B cell (primary cell): Measurements from ENCODE around the gene SPPL2B. TPM values are rescaled to one million over a fixed set of nuclear protein-coding genes. Genes with fewer than 3 reads are reported as not detected.

Experiments used
- ATAC-seq: fragments of 200-7000 bp; cut with Tn5 transposase; one replicate; pipeline ENCODE4 v1.10.0; 2021; ENCODE audit warnings: low read depth, mild to moderate bottlenecking, moderate number of reproducible peaks, moderate library complexity
- CTCF ChIA-PET: fragments of 350-600 bp; sonication (Branson Sonifier 250); formaldehyde crosslinking; loops from one replicate; lab custom pipeline; 2021; ENCODE audit warnings: antibody characterized with exemption, inconsistent platforms; lab: Charles Lee
- POLR2A ChIA-PET: fragments of 350-600 bp; sonication (Branson Sonifier 250); formaldehyde crosslinking; loops from one replicate; lab custom pipeline; 2021; ENCODE audit warnings: antibody characterized with exemption; lab: Charles Lee
- DNase-seq: peaks from one replicate; pipeline ENCODE4 v3.0.0; 2013
- H2AFZ ChIP-seq: 2 replicates; pipeline ENCODE4 v1.6.1; 2012; ENCODE audit warnings: mild to moderate bottlenecking, low read depth, low read length; ENCODE audit not compliant: insufficient read depth, poor library complexity, severe bottlenecking
- H3K27ac ChIP-seq, 2 donors: 1 replicate in 1 of 2; 2 replicates in 1 of 2; pipeline ENCODE4 v1.5.1; 2012 to 2013; ENCODE audit warnings: low read length in 2 of 2, mild to moderate bottlenecking in 2 of 2, moderate library complexity in 1 of 2
- H3K27me3 ChIP-seq, 4 experiments: fragments of 200-600 bp in 1 of 4; sonication (generic) in 1 of 4; replicated peaks in 1 of 4; 1 replicate in 2 of 4; 2 replicates in 2 of 4; pipeline versions ENCODE4 v1.6.1 to v1.7.0; 2013 to 2016; ENCODE audit warnings: low read length in 3 of 4, mild to moderate bottlenecking in 2 of 4, mixed read lengths in 1 of 4, moderate library complexity in 1 of 4; ENCODE audit not compliant: insufficient read depth in 4 of 4, control insufficient read depth in 3 of 4; ENCODE audit errors: control extremely low read depth in 1 of 4
- H3K36me3 ChIP-seq, 2 experiments: replicated peaks in 1 of 2; 1 replicate in 1 of 2; 2 replicates in 1 of 2; pipeline versions ENCODE4 v1.6.1 to v1.7.1; 2013; ENCODE audit warnings: low read length in 1 of 2; ENCODE audit not compliant: insufficient read depth in 2 of 2, control insufficient read depth in 1 of 2; ENCODE audit errors: control extremely low read depth in 1 of 2, extremely low read depth in 1 of 2
- H3K4me1 ChIP-seq, 2 donors: fragments of 200-600 bp in 1 of 2; sonication (generic) in 1 of 2; 1 replicate in 1 of 2; 2 replicates in 1 of 2; pipeline versions ENCODE4 v1.5.1 to v1.6.1; 2013 to 2017; ENCODE audit warnings: low read length in 2 of 2; ENCODE audit not compliant: control insufficient read depth in 2 of 2, insufficient read depth in 2 of 2
- H3K4me2 ChIP-seq: replicated peaks from 2 replicates; pipeline ENCODE3; 2012; ENCODE audit warnings: mild to moderate bottlenecking, low read depth, low read length; ENCODE audit not compliant: poor library complexity, severe bottlenecking
- H3K4me3 ChIP-seq, 5 experiments: fragments of 200-600 bp in 1 of 5; sonication (generic) in 1 of 5; 1 replicate in 3 of 5; 2 replicates in 2 of 5; pipeline versions ENCODE4 v1.5.1 to v1.7.0; 2011 to 2016; ENCODE audit warnings: low read length in 4 of 5, mild to moderate bottlenecking in 4 of 5, low read depth in 2 of 5, control low read depth in 1 of 5, moderate library complexity in 1 of 5; ENCODE audit not compliant: insufficient read depth in 1 of 5; ENCODE audit errors: control extremely low read depth in 1 of 5, extremely low read depth in 1 of 5
- H3K79me2 ChIP-seq: fragments of 200-600 bp; sonication (generic); one replicate; pipeline ENCODE4 v1.6.0; 2016; ENCODE audit warnings: low read length; ENCODE audit not compliant: control insufficient read depth, insufficient read depth
- H3K9ac ChIP-seq: fragments of 200-600 bp; sonication (generic); 2 replicates; pipeline ENCODE4 v1.6.1; 2017; ENCODE audit warnings: mild to moderate bottlenecking, low read length, moderate library complexity
- H3K9me3 ChIP-seq, 3 donors: one replicate each; pipeline versions ENCODE4 v1.6.1 to v1.7.1; 2013; ENCODE audit warnings: low read length in 2 of 3; ENCODE audit not compliant: control insufficient read depth in 2 of 3, insufficient read depth in 1 of 3; ENCODE audit errors: control extremely low read depth in 1 of 3
- H4K20me1 ChIP-seq: 2 replicates; pipeline ENCODE4 v1.6.0; 2012; ENCODE audit warnings: mild to moderate bottlenecking, low read length; ENCODE audit not compliant: insufficient read depth, control insufficient read depth, poor library complexity, severe bottlenecking
- H3K27ac Mint-ChIP-seq: one replicate; pipeline ENCODE4 v1.8.0; 2021; ENCODE audit warnings: mixed read lengths
- H3K27me3 Mint-ChIP-seq: one replicate; pipeline ENCODE4 v1.8.0; 2021; ENCODE audit warnings: mixed read lengths
- H3K4me1 Mint-ChIP-seq: one replicate; pipeline ENCODE4 v1.8.0; 2021; ENCODE audit warnings: mixed read lengths
- H3K4me3 Mint-ChIP-seq: one replicate; pipeline ENCODE4 v1.8.0; 2021; ENCODE audit warnings: mixed read lengths
- H3K9me3 Mint-ChIP-seq: one replicate; pipeline ENCODE4 v1.8.0; 2022; ENCODE audit warnings: mixed read lengths; ENCODE audit not compliant: insufficient read depth
- EZH2 ChIP-seq: IDR thresholded peaks from 2 replicates; pipeline ENCODE4 v1.6.1; 2012; ENCODE audit warnings: borderline replicate concordance, low read depth, mild to moderate bottlenecking, moderate library complexity, low read length; ENCODE audit not compliant: insufficient read depth, poor library complexity, severe bottlenecking
- WGBS: methylation state at CpG from one replicate; pipeline ENCODE4 v1.1.5; 2013; ENCODE audit warnings: missing lambda C conversion rate; ENCODE audit not compliant: insufficient coverage; 5-methylcytosine and 5-hydroxymethylcytosine counted together
- intact Hi-C: fragments of 100-400 bp; cut with micrococcal nuclease; formaldehyde crosslinking; loops from one replicate; pipeline ENCODE4 v1.10.0; 2022
- polyA plus RNA-seq: library from polyadenylated mRNA; depleted of rRNA; stranded (reverse); fragments of >200 nt; gene quantifications from 2 replicates; pipeline ENCODE4 v1.2.3, GENCODE V29; 2012
- total RNA-seq, 2 donors: library from RNA; stranded (reverse); fragments of 120-200 nt in 1 of 2; gene quantifications; 1 replicate in 1 of 2; 2 replicates in 1 of 2; pipeline versions ENCODE4 v1.2.3 to v1.2.4, GENCODE V29; 2013 to 2022
- TF ChIP-seq, protein P1 (sequence below): fragments of 200-600 bp; IDR thresholded peaks from one replicate; pipeline ENCODE4 v1.8.0; 2022; ENCODE audit warnings: antibody characterized with exemption, mild to moderate bottlenecking

The SPPL2B gene
- total and polyA plus RNA-seq, 2 donors (not counting 1 experiment from before 2014, with no cell fraction given), result 415 to 479 TPM

DNA sequence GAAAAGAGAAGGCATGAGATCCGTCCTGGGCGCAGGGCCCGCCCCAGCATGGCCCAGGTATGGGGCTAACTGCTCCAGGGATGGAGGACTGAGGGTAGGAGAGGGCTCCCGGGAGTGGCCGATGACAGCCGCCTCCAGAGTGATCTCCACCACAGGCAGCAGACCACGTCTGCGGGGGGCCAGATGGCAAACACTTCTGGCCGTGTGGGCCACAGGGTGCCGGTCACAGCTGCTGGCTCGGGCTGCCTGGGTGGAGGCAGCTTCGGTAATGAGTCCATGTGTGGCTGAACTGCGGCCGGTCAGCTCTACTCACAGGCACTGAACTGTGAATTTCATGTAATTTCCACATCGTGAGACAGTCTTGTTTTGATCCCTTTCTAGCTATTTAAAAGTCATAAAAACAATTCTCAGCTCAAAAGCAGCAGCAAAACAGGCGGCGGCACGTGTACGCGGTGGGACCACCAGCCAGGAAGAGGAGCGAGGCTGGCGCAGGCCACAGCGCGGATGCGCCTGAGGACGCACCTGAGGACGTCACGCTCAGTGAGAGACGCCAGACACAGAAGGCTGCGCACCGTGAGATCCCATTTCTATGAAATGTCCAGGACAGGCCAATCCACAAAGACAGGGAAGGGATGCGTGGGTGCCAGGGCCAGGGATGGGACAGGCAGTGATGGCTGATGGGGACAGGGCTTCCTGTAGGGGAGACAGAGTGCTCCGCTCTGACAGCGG, 4.1 kb upstream of the SPPL2B start:
- no peaks in the 10 kb centered on the region for H3K9me3 Mint-ChIP-seq
- DNase-seq (peak; percentile 81), ATAC-seq (peak; percentile 26)
- H3K4me3 Mint-ChIP-seq, result peak overlapping the region; percentile 89
- no peak for TF ChIP-seq EZH2
- TF ChIP-seq, protein P1, sequence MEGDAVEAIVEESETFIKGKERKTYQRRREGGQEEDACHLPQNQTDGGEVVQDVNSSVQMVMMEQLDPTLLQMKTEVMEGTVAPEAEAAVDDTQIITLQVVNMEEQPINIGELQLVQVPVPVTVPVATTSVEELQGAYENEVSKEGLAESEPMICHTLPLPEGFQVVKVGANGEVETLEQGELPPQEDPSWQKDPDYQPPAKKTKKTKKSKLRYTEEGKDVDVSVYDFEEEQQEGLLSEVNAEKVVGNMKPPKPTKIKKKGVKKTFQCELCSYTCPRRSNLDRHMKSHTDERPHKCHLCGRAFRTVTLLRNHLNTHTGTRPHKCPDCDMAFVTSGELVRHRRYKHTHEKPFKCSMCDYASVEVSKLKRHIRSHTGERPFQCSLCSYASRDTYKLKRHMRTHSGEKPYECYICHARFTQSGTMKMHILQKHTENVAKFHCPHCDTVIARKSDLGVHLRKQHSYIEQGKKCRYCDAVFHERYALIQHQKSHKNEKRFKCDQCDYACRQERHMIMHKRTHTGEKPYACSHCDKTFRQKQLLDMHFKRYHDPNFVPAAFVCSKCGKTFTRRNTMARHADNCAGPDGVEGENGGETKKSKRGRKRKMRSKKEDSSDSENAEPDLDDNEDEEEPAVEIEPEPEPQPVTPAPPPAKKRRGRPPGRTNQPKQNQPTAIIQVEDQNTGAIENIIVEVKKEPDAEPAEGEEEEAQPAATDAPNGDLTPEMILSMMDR, result no peak
- H3K4me3 ChIP-seq, result peak overlapping the region in 4 of 5 experiments; percentile 3 to 38 (median 15)
- peaks cover 5% of the 10 kb centered on the region for H4K20me1 ChIP-seq
- H3K4me1 Mint-ChIP-seq, result peaks cover 52% of the 10 kb centered on the region
- H2AFZ ChIP-seq, result peak overlapping the region; percentile 8
- H3K9me3 ChIP-seq, result no peaks in the 10 kb centered on the region
- peak overlapping the region; percentile 81 for H3K4me2 ChIP-seq
- intact Hi-C loops, result loop anchor here (1.0 kb wide), 1 partner anchor 8 kb away; no protein-coding TSS in a partner anchor
- ChIA-PET POLR2A (interaction anchor here (0.6 to 3.7 kb wide), 9 partner anchors 8 to 97 kb away, joined by 3 to 19 read pairs (median 5); no protein-coding TSS in a partner anchor), CTCF (interaction anchor here (0.7 to 5.1 kb wide), 5 partner anchors 9 to 287 kb away, joined by 3 to 24 read pairs (median 5); no protein-coding TSS in a partner anchor)
- H3K36me3 ChIP-seq, result peaks cover 0 to 42% of the 10 kb centered on the region in 2 experiments
- peaks cover 48 to 59% of the 10 kb centered on the region in 2 donors for H3K4me1 ChIP-seq
- H3K27ac ChIP-seq, result peak overlapping the region; percentile 85 to 90
- H3K79me2 ChIP-seq, result peaks cover 70% of the 10 kb centered on the region
- no peaks in the 10 kb centered on the region for H3K27me3 Mint-ChIP-seq
- H3K27me3 ChIP-seq, result no peaks in the 10 kb centered on the region
- peak overlapping the region; percentile 38 for H3K9ac ChIP-seq
- WGBS, result 9% methylated on average over 34 of the region's 34 CpGs
- H3K27ac Mint-ChIP-seq, result peak overlapping the region; percentile 97
